ENCODE results near the gene VMAC. TPM values are rescaled to one million over a fixed set of nuclear protein-coding genes. Genes with fewer than 3 reads are reported as not detected.

VMAC gene
- total RNA-seq, 1 donor from 2014 or later = 3.9 TPM

DNA sequence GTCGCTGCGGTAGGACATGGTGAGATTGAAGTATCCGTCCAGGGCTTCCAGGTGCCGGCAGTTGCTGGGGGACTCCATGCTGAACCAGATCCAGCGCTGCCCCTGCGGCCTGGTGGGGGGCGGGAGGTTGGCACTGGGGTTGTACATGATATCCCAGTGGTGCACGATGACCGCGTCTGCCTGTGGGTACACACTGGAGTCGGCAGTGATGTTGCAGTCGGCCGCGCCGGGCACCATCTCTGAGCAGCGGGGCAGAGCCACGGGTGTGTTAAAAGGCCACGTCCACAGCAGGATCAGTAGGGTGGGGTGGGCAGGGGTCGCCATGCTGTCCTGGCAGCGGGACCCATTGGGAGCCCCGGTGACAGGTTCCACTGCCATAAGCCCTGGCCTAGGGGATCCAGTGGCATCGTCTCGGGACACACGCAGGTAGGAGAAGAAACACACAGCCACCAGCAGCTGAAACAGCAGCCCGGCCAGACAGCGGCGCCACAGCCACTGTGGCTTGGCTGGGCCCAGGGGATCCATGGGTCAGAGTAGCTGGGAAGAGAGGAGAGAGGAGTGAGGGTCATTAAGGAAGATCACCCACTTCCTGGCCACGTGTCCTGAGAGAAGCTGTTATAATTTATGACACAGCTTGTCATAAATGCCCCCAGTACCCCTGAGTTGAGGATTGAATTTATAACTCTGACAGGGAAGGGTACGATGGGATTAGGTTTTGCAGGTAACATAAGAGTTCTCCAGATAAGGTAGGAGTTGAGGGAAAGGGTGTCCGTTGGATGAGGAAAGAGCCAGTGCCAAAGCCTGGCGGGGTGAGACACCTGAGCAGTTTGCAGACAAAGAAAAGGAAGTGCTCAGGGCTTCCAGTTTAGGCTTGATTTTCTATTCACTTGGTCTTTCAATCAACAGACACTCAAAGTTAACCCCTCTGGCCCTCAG lies 37.2 kb upstream of the VMAC start:
- Mint-ChIP-seq H3K9me3 (ENCODE audit: unreplicated experiment) (no peaks in the 10 kb centered on the region), H3K27me3 (ENCODE audit: low read depth, unreplicated experiment) (peaks cover 43% of the 10 kb centered on the region), H3K36me3 (ENCODE audit: low read depth, unreplicated experiment) (no peaks in the 10 kb centered on the region), H3K4me3 (ENCODE audit: unreplicated experiment) (no peak overlapping the region), H3K27ac (ENCODE audit: unreplicated experiment) (no peak overlapping the region), H3K4me1 (ENCODE audit: low read depth, unreplicated experiment) (no peaks in the 10 kb centered on the region)
- no peak for TF ChIP-seq EZH2 (IDR thresholded peaks at IDR 0.05; ENCODE audit: insufficient read depth, low read length)
- TF ChIP-seq, protein P1, sequence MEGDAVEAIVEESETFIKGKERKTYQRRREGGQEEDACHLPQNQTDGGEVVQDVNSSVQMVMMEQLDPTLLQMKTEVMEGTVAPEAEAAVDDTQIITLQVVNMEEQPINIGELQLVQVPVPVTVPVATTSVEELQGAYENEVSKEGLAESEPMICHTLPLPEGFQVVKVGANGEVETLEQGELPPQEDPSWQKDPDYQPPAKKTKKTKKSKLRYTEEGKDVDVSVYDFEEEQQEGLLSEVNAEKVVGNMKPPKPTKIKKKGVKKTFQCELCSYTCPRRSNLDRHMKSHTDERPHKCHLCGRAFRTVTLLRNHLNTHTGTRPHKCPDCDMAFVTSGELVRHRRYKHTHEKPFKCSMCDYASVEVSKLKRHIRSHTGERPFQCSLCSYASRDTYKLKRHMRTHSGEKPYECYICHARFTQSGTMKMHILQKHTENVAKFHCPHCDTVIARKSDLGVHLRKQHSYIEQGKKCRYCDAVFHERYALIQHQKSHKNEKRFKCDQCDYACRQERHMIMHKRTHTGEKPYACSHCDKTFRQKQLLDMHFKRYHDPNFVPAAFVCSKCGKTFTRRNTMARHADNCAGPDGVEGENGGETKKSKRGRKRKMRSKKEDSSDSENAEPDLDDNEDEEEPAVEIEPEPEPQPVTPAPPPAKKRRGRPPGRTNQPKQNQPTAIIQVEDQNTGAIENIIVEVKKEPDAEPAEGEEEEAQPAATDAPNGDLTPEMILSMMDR (IDR thresholded peaks at IDR 0.05; ENCODE audit: insufficient read depth, low read depth, low read length) = no peak
- H3K36me3 ChIP-seq (ENCODE audit: insufficient read depth, low read length) = no peaks in the 10 kb centered on the region
- peaks cover 4% of the 10 kb centered on the region for H3K27me3 ChIP-seq (ENCODE audit: insufficient read depth, low read length)
- no peak for DNase-seq (ENCODE audit: low read depth)
- H3K4me1 ChIP-seq (ENCODE audit: insufficient read depth, low read length) = no peaks in the 10 kb centered on the region
- no peak overlapping the region for H3K9ac ChIP-seq (ENCODE audit: low read length)
- no peak overlapping the region for H3K4me3 ChIP-seq (ENCODE audit: insufficient read depth, low read depth, low read length)
- no peak overlapping the region for H3K4me2 ChIP-seq (ENCODE audit: low read length)
- no peaks in the 10 kb centered on the region for H4K20me1 ChIP-seq (ENCODE audit: insufficient read depth, low read length)
- no peak overlapping the region for H2AFZ ChIP-seq (ENCODE audit: low read depth, low read length)
- H3K79me2 ChIP-seq (ENCODE audit: insufficient read depth, low read length) = no peaks in the 10 kb centered on the region
- no peak for FAIRE-seq
- no peak overlapping the region for H3K27ac ChIP-seq (ENCODE audit: low read depth, low read length)
- H3K9me3 ChIP-seq (ENCODE audit: insufficient read depth, low read depth, low read length) = no peaks in the 10 kb centered on the region

DNA sequence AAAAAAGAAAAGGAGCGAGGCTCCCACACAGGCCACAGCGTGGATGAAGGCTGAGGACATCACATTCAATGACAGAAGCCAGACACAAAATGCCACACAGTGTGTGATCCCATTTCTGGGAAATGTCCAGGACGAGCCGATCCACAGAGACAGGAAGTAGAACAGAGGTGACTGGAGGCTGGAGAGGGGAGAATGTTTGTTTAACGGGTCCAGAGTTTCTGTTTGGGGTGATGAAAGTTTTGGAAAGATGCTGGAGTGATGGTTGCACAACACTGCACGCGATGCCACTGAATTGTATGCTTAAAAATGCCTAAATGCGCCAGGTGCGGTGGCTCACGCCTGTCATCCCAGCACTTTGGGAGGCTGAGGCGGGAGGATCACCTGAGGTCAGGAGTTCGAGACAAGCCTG lies 33.7 kb upstream of the VMAC start:
- H3K4me2 ChIP-seq (ENCODE audit: low read length) = no peak overlapping the region
- DNase-seq (ENCODE audit: low read depth) (no peak), FAIRE-seq (no peak)
- H3K36me3 Mint-ChIP-seq (ENCODE audit: low read depth, unreplicated experiment) = no peaks in the 10 kb centered on the region
- no peaks in the 10 kb centered on the region for H3K27me3 ChIP-seq (ENCODE audit: insufficient read depth, low read length)
- H3K4me1 ChIP-seq (ENCODE audit: insufficient read depth, low read length) = no peaks in the 10 kb centered on the region
- no peaks in the 10 kb centered on the region for H3K9me3 ChIP-seq (ENCODE audit: insufficient read depth, low read depth, low read length)
- peaks cover 24% of the 10 kb centered on the region for H3K27me3 Mint-ChIP-seq (ENCODE audit: low read depth, unreplicated experiment)
- H3K27ac Mint-ChIP-seq (ENCODE audit: unreplicated experiment) = no peak overlapping the region
- no peak overlapping the region for H3K27ac ChIP-seq (ENCODE audit: low read depth, low read length)
- no peaks in the 10 kb centered on the region for H3K9me3 Mint-ChIP-seq (ENCODE audit: unreplicated experiment)
- no peak overlapping the region for H3K4me3 Mint-ChIP-seq (ENCODE audit: unreplicated experiment)
- H3K79me2 ChIP-seq (ENCODE audit: insufficient read depth, low read length) = no peaks in the 10 kb centered on the region
- no peak overlapping the region for H3K4me3 ChIP-seq (ENCODE audit: insufficient read depth, low read depth, low read length)
- no peak for TF ChIP-seq EZH2 (IDR thresholded peaks at IDR 0.05; ENCODE audit: insufficient read depth, low read length)
- TF ChIP-seq, protein P1 (IDR thresholded peaks at IDR 0.05; ENCODE audit: insufficient read depth, low read depth, low read length) = no peak
- no peaks in the 10 kb centered on the region for H3K4me1 Mint-ChIP-seq (ENCODE audit: low read depth, unreplicated experiment)
- no peak overlapping the region for H2AFZ ChIP-seq (ENCODE audit: low read depth, low read length)
- H3K9ac ChIP-seq (ENCODE audit: low read length) = no peak overlapping the region
- no peaks in the 10 kb centered on the region for H3K36me3 ChIP-seq (ENCODE audit: insufficient read depth, low read length)
- no peaks in the 10 kb centered on the region for H4K20me1 ChIP-seq (ENCODE audit: insufficient read depth, low read length)
